ENCODE results near the gene KRT33A. TPM values are rescaled to one million over a fixed set of nuclear protein-coding genes. Genes with fewer than 3 reads are reported as not detected.
A peak's percentile ranks its signal among the peaks of the same experiment; 100 is the strongest.
"Not testable (repeated sequence)": the region's sequence is repeated elsewhere in the genome, so short reads cannot be mapped to it uniquely, and the experiment has no call there.

The KRT33A gene
- total RNA-seq: not detected

GRCh38 chr17:41350381-41350878, at the start of gene KRT33A:
KRT33A (minus strand) TSS chr17:41350828; CDS start chr17:41350767, 61 bp downstream.
- not testable (repeated sequence) for ATAC-seq; DNase-seq (ENCODE audit: low spot score)

DNA sequence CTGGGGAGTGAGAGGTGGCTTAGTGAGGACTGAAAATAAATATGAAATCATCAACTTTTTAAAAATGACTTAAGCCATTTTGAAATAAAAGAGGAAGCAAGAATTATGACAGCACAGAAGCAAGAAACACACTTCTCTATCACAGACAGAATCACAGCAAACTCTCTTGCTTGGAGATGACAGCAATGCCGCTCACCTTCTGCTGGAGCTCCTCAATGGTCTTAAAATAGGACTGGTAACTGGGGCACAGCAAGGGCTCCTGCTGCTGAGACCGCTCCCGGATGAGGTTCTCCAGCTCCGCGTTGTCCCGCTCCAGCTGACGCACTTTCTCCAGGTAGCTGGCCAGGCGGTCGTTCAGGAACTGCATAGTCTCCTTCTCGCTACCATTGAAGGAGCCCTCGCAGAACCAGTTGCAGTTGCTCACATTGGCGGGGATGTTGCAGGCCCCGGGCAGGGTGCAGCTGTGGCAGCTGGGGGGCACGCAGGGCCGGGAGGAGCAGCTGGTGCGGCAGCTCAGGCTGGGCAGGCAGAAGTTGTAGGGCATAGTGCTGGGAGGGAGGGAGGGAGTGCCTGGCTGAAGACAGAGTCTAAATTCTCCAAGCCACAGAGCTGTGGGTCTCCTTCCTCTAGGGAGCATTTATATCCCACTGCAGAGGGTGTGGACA, 46.5 kb upstream of the KRT33A start, which contains the start of gene KRT31:
Gene KRT31, minus strand, starts transcription at position 613 of the 665 bp plus-strand sequence. Its CDS starts 69 bp downstream, at position 544.
- ATAC-seq: no peak
- DNase-seq (ENCODE audit: low spot score): no peak

- no peak for ATAC-seq
- no peak for DNase-seq (ENCODE audit: low spot score)
Measured at GRCh38 chr17:41396340-41396739, 45.7 kb upstream of the KRT33A start.

DNA sequence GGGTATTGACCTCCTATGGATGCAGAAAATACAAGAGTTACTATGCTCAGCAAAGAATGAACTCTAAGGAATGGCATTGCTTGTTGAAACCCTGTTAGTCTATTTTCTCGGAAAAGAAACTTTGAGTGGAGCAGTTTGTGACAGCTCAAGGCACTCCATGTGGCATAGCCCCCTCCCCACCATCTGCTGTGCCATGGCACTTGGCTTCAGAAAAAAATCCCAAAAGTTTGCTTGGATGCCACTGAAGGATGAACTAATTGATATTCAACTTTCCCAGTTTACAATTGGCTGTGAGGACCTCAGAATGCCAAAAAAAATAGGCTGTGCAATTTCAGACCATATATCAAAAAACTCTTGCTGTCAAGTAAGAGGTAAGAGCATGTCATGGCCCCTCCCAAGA, 45.0 kb upstream of the KRT33A start:
- no peak for ATAC-seq
- DNase-seq (ENCODE audit: low spot score): no peak

GRCh38 chr17:41395044-41395443, 44.4 kb upstream of the KRT33A start:
- ATAC-seq; DNase-seq (ENCODE audit: low spot score): not testable (repeated sequence)

GRCh38 chr17:41394254-41394996, 43.8 kb upstream of the KRT33A start:
- no peak for DNase-seq (ENCODE audit: low spot score)
- ATAC-seq: no peak

GRCh38 chr17:41393826-41394225, 43.2 kb upstream of the KRT33A start:
- no peak for DNase-seq (ENCODE audit: low spot score)
- no peak for ATAC-seq

DNA sequence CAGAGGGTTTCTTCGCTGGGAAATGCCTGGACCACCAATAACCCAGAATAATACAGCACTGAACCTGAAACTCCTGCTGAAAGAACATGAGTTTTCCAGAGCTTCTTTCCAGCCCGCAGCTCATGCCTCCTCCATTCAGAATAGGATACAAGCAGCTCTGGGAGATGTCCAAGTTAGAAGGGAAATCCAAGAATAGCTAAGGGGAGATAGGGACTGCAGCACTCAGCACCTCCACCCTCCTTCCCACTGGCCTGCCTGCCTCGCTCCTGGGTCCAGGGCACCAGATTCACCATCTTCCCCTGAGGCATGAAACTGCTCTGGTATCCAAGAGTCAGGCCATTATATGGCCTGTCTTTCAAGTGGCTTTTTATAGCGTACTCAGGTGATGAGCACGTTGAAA, 42.7 kb upstream of the KRT33A start:
- ATAC-seq (peak; percentile 43), DNase-seq (ENCODE audit: low spot score) (no peak)

GRCh38 chr17:41392278-41392677, 41.6 kb upstream of the KRT33A start:
- ATAC-seq (no peak), DNase-seq (ENCODE audit: low spot score) (no peak)

- ATAC-seq: no peak
- no peak for DNase-seq (ENCODE audit: low spot score)
Measured at GRCh38 chr17:41391535-41391934, 40.9 kb upstream of the KRT33A start.

- ATAC-seq (no peak), DNase-seq (ENCODE audit: low spot score) (no peak)
Measured at GRCh38 chr17:41390411-41390938, 39.8 kb upstream of the KRT33A start.

GRCh38 chr17:41387670-41388069, 37.0 kb upstream of the KRT33A start:
- DNase-seq (ENCODE audit: low spot score): no peak
- no peak for ATAC-seq

GRCh38 chr17:41386227-41386626, 35.6 kb upstream of the KRT33A start:
- ATAC-seq (no peak), DNase-seq (ENCODE audit: low spot score) (no peak)

DNA sequence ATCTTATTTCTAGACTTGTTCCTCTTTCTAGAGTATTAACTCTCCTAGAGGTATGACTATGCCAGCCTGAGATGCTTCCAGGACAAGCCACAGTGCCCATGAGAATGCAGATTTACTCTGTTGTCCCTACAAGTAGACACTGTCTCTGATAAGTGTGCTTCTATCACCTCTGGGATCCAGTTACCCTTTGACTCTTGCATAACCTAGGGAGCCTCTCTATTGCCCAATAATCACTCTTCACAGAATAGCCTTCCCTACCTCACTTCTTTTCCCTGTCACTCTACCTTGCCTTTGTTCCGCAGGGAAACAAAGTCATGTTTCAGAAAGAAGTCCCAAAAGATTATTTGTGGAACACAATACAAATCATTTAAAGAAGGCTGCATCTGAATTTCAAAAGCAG, 33.1 kb upstream of the KRT33A start:
- DNase-seq (ENCODE audit: low spot score) (no peak), ATAC-seq (peak; percentile 93)

- no peak for ATAC-seq
- no peak for DNase-seq (ENCODE audit: low spot score)
Measured at GRCh38 chr17:41382394-41382793, 31.8 kb upstream of the KRT33A start.

GRCh38 chr17:41381943-41382342, 31.3 kb upstream of the KRT33A start, which contains the start of gene KRT34:
KRT34 (minus strand) TSS chr17:41382306; CDS start chr17:41382246, 60 bp downstream.
- DNase-seq (ENCODE audit: low spot score); ATAC-seq: not testable (repeated sequence)

- DNase-seq (ENCODE audit: low spot score); ATAC-seq: not testable (repeated sequence)
Measured at GRCh38 chr17:41380091-41380490, 29.5 kb upstream of the KRT33A start.

- DNase-seq (ENCODE audit: low spot score) (no peak), ATAC-seq (no peak)
Measured at GRCh38 chr17:41377546-41377945, 26.9 kb upstream of the KRT33A start.

GRCh38 chr17:41369713-41370112, 19.1 kb upstream of the KRT33A start, which contains the start of gene KRT33B:
KRT33B (minus strand) TSS chr17:41369813; CDS start chr17:41369750, 63 bp downstream.
- ATAC-seq (no peak), DNase-seq (ENCODE audit: low spot score) (no peak)

- DNase-seq (ENCODE audit: low spot score): no peak
- no peak for ATAC-seq
Measured at GRCh38 chr17:41369023-41369422, 18.4 kb upstream of the KRT33A start.

- ATAC-seq: no peak
- DNase-seq (ENCODE audit: low spot score): no peak
Measured at GRCh38 chr17:41367426-41368075, 16.9 kb upstream of the KRT33A start.

All from left lobe of liver (tissue), 2 donors.